HG03571 (cell line): ENCODE data around the gene ONECUT1.

Experiments used
- ATAC-seq: cut with Tn5 transposase; IDR thresholded peaks from one replicate; pipeline ENCODE4 v1.9.1; 2021; ENCODE audit not compliant: unreplicated experiment

Gene ONECUT1

GRCh38 chr15:52797625-52798501, 7.7 kb upstream of the ONECUT1 start:
- no peak for ATAC-seq

- no peak for ATAC-seq
Measured at GRCh38 chr15:52796753-52797520, 6.8 kb upstream of the ONECUT1 start.

GRCh38 chr15:52796228-52796521, 6.0 kb upstream of the ONECUT1 start:
- no peak for ATAC-seq

GRCh38 chr15:52795464-52796227, 5.5 kb upstream of the ONECUT1 start:
- no peak for ATAC-seq

- ATAC-seq, result no peak
Measured at GRCh38 chr15:52794665-52795463, 4.7 kb upstream of the ONECUT1 start.

- ATAC-seq, result no peak
Measured at GRCh38 chr15:52791776-52792175, 1.6 kb upstream of the ONECUT1 start.

GRCh38 chr15:52790941-52791751, 1.0 kb upstream of the ONECUT1 start:
- ATAC-seq, result no peak

- ATAC-seq, result no peak
Measured at GRCh38 chr15:52789601-52790168, 451 bp downstream of the ONECUT1 start.

- no peak for ATAC-seq
Measured at GRCh38 chr15:52789008-52789600, 1.0 kb downstream of the ONECUT1 start.

- no peak for ATAC-seq
Measured at GRCh38 chr15:52788099-52788986, 1.8 kb downstream of the ONECUT1 start.

- ATAC-seq, result no peak
Measured at GRCh38 chr15:52787549-52788098, 2.5 kb downstream of the ONECUT1 start.

- ATAC-seq, result no peak
Measured at GRCh38 chr15:52787123-52787503, 3.0 kb downstream of the ONECUT1 start.

GRCh38 chr15:52786436-52787122, 3.6 kb downstream of the ONECUT1 start:
- ATAC-seq, result no peak

- ATAC-seq, result no peak
Measured at GRCh38 chr15:52785672-52786406, 4.3 kb downstream of the ONECUT1 start.

- no peak for ATAC-seq
Measured at GRCh38 chr15:52784799-52785671, 5.1 kb downstream of the ONECUT1 start.
